H1 (cell line): Measurements from ENCODE around the gene PMEPA1. TPM values are rescaled to one million over a fixed set of nuclear protein-coding genes. Genes with fewer than 3 reads are reported as not detected.

ENCODE experiments used
- CHD7 ChIP-seq: fragments of 300-600 bp; sonication (generic); IDR thresholded peaks from 2 replicates; pipeline ENCODE4 v1.7.1; 2012; ENCODE audit warnings: low read length, moderate library complexity, mild to moderate bottlenecking, inconsistent platforms; ENCODE audit not compliant: insufficient replicate concordance
- HDAC6 ChIP-seq: IDR thresholded peaks from one replicate; pipeline ENCODE4 v1.7.1; 2012; ENCODE audit warnings: low read depth, mild to moderate bottlenecking, inconsistent platforms, low read length, moderate library complexity
- polyA plus RNA-seq, 7 experiments: library from polyadenylated mRNA; depleted of rRNA in 3 of 7; stranded (reverse) in 5 of 7; unstranded in 2 of 7; fragments of >200 nt in 5 of 7; fragments of 200-250 nt in 2 of 7; gene quantifications; 1 replicate in 5 of 7; 2 replicates in 1 of 7; 4 replicates in 1 of 7; pipeline versions ENCODE4 v1.2.1 to v1.2.3, GENCODE V29; 2011 to 2013; ENCODE audit warnings: missing spikeins in 2 of 7, mixed read lengths in 2 of 7
- total RNA-seq: library from RNA; stranded (reverse); fragmentation: NEBNext Ultra II Directional; extraction: Animal tissue kit (Norgen Biotek cat#: 25700); gene quantifications from 2 replicates; pipeline ENCODE4 v1.2.1, GENCODE V29; 2021

PMEPA1 gene
- total and polyA plus RNA-seq, 2 of the 8 experiments (the other 6 are each of a cell fraction or from before 2014, with no cell fraction given), result 12.7 to 20.5 TPM

- TF ChIP-seq CHD7 (no peak), HDAC6 (no peak)
These were observed 83.8 kb downstream of the PMEPA1 start (continued) for GRCh38 chr20:57625978-57626377.
